ENCODE results near the gene KHDC4. TPM values are rescaled to one million over a fixed set of nuclear protein-coding genes. Genes with fewer than 3 reads are reported as not detected.

The KHDC4 gene
- total RNA-seq, 1 experiment from 2014 or later, result 68.8 TPM

GRCh38 chr1:155909894-155910293 is 24.3 kb downstream of the KHDC4 start:
- no peak overlapping the region for H2AFZ ChIP-seq
- no TSS peak for BruUV-seq (replicated peaks)
- ChIA-PET POLR2A (ENCODE audit: unreplicated experiment) (interaction anchor here (0.6 to 0.8 kb wide), 2 partner anchors 16 to 1997 kb away, joined by 3 read pairs; no protein-coding TSS in a partner anchor), CTCF (interaction anchor here (0.6 kb wide), 1 partner anchor 259 kb away, joined by 8 read pairs; no protein-coding TSS in a partner anchor)
- H3K4me1 ChIP-seq (replicated peaks; ENCODE audit: insufficient read depth), result peaks cover 45% of the 10 kb centered on the region
- no peaks in the 10 kb centered on the region for H3K9me2 ChIP-seq (ENCODE audit: insufficient read depth)
- H3K36me3 ChIP-seq (ENCODE audit: low read depth), result peaks cover 56% of the 10 kb centered on the region
- H3K4me2 ChIP-seq, result peak overlapping the region; percentile 87
- H3K27ac ChIP-seq, result peak overlapping the region; percentile 94
- H3K9me3 ChIP-seq (ENCODE audit: insufficient read depth, low read depth), result no peaks in the 10 kb centered on the region
- peak; percentile 66 to 94 for DNase-seq
- TF ChIP-seq CTCF (conservative IDR thresholded peaks at IDR 0.05) (no peak), EZH2 (IDR thresholded peaks at IDR 0.05; ENCODE audit: low read depth) (no peak)
- peaks cover 5% of the 10 kb centered on the region for H4K20me1 ChIP-seq (ENCODE audit: insufficient read depth)
- H3K4me3 ChIP-seq, result peak overlapping the region; percentile 73
- intact Hi-C loops (cut with micrococcal nuclease; ENCODE audit: unreplicated experiment), result loop anchor here (2.0 to 5.0 kb wide), 2 partner anchors 17 to 53 kb away; partner anchors contain the start of genes GON4L and SYT11
- peaks cover 60% of the 10 kb centered on the region for H3F3A ChIP-seq (ENCODE audit: insufficient read depth, low read depth)
- H3K79me2 ChIP-seq (ENCODE audit: low read depth), result peaks cover 36% of the 10 kb centered on the region
- H3K27me3 ChIP-seq (ENCODE audit: insufficient read depth, low read depth), result no peaks in the 10 kb centered on the region

GRCh38 chr1:155904261-155904660 is 30.0 kb downstream of the KHDC4 start:
- Histone ChIP-seq H2AFZ (no peak overlapping the region), H3F3A (ENCODE audit: insufficient read depth, low read depth) (peaks cover 36% of the 10 kb centered on the region), H3K36me3 (ENCODE audit: low read depth) (peaks cover 65% of the 10 kb centered on the region), H3K79me2 (ENCODE audit: low read depth) (peaks cover 23% of the 10 kb centered on the region), H3K4me2 (no peak overlapping the region), H3K27me3 (ENCODE audit: insufficient read depth, low read depth) (no peaks in the 10 kb centered on the region), H4K20me1 (ENCODE audit: insufficient read depth) (peaks cover 5% of the 10 kb centered on the region; the same call in 1 of the 2 replicates), H3K9me3 (ENCODE audit: insufficient read depth, low read depth) (no peaks in the 10 kb centered on the region), H3K27ac (no peak overlapping the region), H3K4me3 (no peak overlapping the region), H3K9me2 (ENCODE audit: insufficient read depth) (no peaks in the 10 kb centered on the region), H3K4me1 (replicated peaks; ENCODE audit: insufficient read depth) (peaks cover 2% of the 10 kb centered on the region)
- ChIA-PET POLR2A (ENCODE audit: unreplicated experiment) (interaction anchor here (0.6 to 0.7 kb wide), 3 partner anchors 9 to 769 kb away, joined by 3 to 4 read pairs (median 3); no protein-coding TSS in a partner anchor), CTCF (no interaction called here)
- TF ChIP-seq EZH2 (IDR thresholded peaks at IDR 0.05; ENCODE audit: low read depth) (no peak), CTCF (conservative IDR thresholded peaks at IDR 0.05) (no peak)
- intact Hi-C loops (cut with micrococcal nuclease; ENCODE audit: unreplicated experiment), result no loop called here
- DNase-seq, result no peak
- no TSS peak for BruUV-seq (replicated peaks)

- no peaks in the 10 kb centered on the region for H3K9me3 ChIP-seq (ENCODE audit: insufficient read depth, low read depth)
- H3K79me2 ChIP-seq (ENCODE audit: low read depth), result no peaks in the 10 kb centered on the region
- no peaks in the 10 kb centered on the region for H3K9me2 ChIP-seq (ENCODE audit: insufficient read depth)
- no peak overlapping the region for H3K4me3 ChIP-seq
- DNase-seq, result no peak
- ChIA-PET POLR2A (ENCODE audit: unreplicated experiment) (no interaction called here), CTCF (no interaction called here)
- no peaks in the 10 kb centered on the region for H3K27me3 ChIP-seq (ENCODE audit: insufficient read depth, low read depth)
- no peak overlapping the region for H3K27ac ChIP-seq
- no TSS peak for BruUV-seq (replicated peaks)
- no peak overlapping the region for H3K4me2 ChIP-seq
- peaks cover 58% of the 10 kb centered on the region for H3F3A ChIP-seq (ENCODE audit: insufficient read depth, low read depth)
- H3K4me1 ChIP-seq (replicated peaks; ENCODE audit: insufficient read depth), result no peaks in the 10 kb centered on the region
- H2AFZ ChIP-seq, result no peak overlapping the region
- intact Hi-C loops (cut with micrococcal nuclease; ENCODE audit: unreplicated experiment), result no loop called here
- TF ChIP-seq EZH2 (IDR thresholded peaks at IDR 0.05; ENCODE audit: low read depth) (no peak), CTCF (conservative IDR thresholded peaks at IDR 0.05) (no peak)
- peaks cover 5% of the 10 kb centered on the region; the same call in 1 of the 2 replicates for H4K20me1 ChIP-seq (ENCODE audit: insufficient read depth)
- H3K36me3 ChIP-seq (ENCODE audit: low read depth), result peaks cover 49% of the 10 kb centered on the region
Measured at GRCh38 chr1:155900161-155900560, 34.1 kb downstream of the KHDC4 start.

All from PC-9 (cell line).